Ovary (tissue), 3 donors: ENCODE measurements around the gene COL7A1.

ENCODE experiments used
- EP300 ChIP-seq: sonication (generic); formaldehyde crosslinking; IDR thresholded peaks from one replicate; pipeline ENCODE4 v1.6.1; 2017; ENCODE audit warnings: antibody characterized with exemption
- POLR2A ChIP-seq: fragments of 450-650 bp; IDR thresholded peaks from one replicate; pipeline ENCODE4 v1.6.1; 2017; ENCODE audit warnings: antibody characterized with exemption, mild to moderate bottlenecking, moderate library complexity
- TF ChIP-seq, protein P1 (sequence below), 3 donors: fragments of 450-650 bp in 2 of 3; fragments of 200-600 bp in 1 of 3; IDR thresholded peaks; one replicate each; pipeline versions ENCODE4 v1.5.1 to v1.8.0; 2016 to 2022; ENCODE audit warnings: antibody characterized with exemption in 3 of 3, mild to moderate bottlenecking in 1 of 3
- donor health status: DM: no; HTN: no; CAD: no.

DNA sequence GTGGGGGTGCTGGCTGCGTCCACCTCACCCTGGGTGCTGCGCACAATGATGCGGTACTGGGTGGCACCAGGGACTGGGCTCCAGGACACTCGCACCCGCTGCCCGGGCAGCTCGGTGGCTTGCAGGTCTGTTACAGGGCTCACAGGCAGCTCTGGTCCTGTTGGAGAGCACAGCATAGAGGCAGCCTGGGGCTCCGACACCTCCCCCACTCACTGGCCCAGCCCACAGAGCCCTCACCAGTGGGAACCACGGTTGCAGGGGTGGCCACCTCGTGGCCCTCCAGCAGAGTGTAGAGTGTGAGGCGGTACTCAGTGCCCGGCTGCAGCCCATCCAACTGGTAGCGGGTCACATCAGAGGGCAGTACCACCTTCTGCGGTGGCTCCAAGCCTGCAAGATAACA, 3.7 kb downstream of the COL7A1 start:
- TF ChIP-seq POLR2A (no peak), EP300 (no peak)
- TF ChIP-seq, protein P1, sequence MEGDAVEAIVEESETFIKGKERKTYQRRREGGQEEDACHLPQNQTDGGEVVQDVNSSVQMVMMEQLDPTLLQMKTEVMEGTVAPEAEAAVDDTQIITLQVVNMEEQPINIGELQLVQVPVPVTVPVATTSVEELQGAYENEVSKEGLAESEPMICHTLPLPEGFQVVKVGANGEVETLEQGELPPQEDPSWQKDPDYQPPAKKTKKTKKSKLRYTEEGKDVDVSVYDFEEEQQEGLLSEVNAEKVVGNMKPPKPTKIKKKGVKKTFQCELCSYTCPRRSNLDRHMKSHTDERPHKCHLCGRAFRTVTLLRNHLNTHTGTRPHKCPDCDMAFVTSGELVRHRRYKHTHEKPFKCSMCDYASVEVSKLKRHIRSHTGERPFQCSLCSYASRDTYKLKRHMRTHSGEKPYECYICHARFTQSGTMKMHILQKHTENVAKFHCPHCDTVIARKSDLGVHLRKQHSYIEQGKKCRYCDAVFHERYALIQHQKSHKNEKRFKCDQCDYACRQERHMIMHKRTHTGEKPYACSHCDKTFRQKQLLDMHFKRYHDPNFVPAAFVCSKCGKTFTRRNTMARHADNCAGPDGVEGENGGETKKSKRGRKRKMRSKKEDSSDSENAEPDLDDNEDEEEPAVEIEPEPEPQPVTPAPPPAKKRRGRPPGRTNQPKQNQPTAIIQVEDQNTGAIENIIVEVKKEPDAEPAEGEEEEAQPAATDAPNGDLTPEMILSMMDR (IDR thresholded peaks at IDR 0.05): no peak
